Adrenal gland (tissue), 12 donors: ENCODE data around the gene NAT14. TPM values are rescaled to one million over a fixed set of nuclear protein-coding genes. Genes with fewer than 3 reads are reported as not detected.

Experiments used
- DNase-seq, 7 donors: peaks; one replicate each; pipeline ENCODE4 v3.0.0-alpha.2; 2019 to 2020
- H3K27ac ChIP-seq, 5 donors: fragments of 200-600 bp; sonication (generic) in 4 of 5; 1 replicate in 3 of 5; 2 replicates in 2 of 5; pipeline versions ENCODE4 v1.5.1 to v1.8.0; 2016 to 2020; ENCODE audit warnings: mild to moderate bottlenecking in 1 of 5
- H3K27me3 ChIP-seq: fragments of 200-600 bp; 2 replicates; pipeline ENCODE4 v1.8.0; 2021
- H3K36me3 ChIP-seq, 2 donors: fragments of 200-600 bp; replicated peaks in 1 of 2; 1 replicate in 1 of 2; 2 replicates in 1 of 2; pipeline versions ENCODE4 v1.5.1 to v1.8.0; 2018 to 2022
- H3K4me1 ChIP-seq, 2 donors: fragments of 200-600 bp; replicated peaks in 1 of 2; 1 replicate in 1 of 2; 2 replicates in 1 of 2; pipeline versions ENCODE4 v1.5.1 to v1.8.0; 2018 to 2021
- H3K4me3 ChIP-seq, 4 donors: fragments of 200-600 bp; sonication (generic) in 3 of 4; one replicate each; pipeline ENCODE4 v1.5.1; 2016 to 2018
- H3K9me3 ChIP-seq, 3 donors: fragments of 200-600 bp; sonication (generic) in 1 of 3; replicated peaks in 1 of 3; 1 replicate in 2 of 3; 2 replicates in 1 of 3; pipeline versions ENCODE4 v1.5.1 to v1.8.0; 2016 to 2021
- POLR2A ChIP-seq, 2 donors: fragments of 450-650 bp; IDR thresholded peaks; one replicate each; pipeline ENCODE4 v1.6.1; 2017; ENCODE audit warnings: antibody characterized with exemption in 2 of 2, mild to moderate bottlenecking in 2 of 2, moderate library complexity in 1 of 2
- WGBS, 4 donors: extraction: QIAGEN DNeasy Blood & Tissue Kit in 2 of 4; methylation state at CpG; one replicate each; pipeline versions ENCODE4 v1.1.5 to v1.1.7; 2013 to 2017; 5-methylcytosine and 5-hydroxymethylcytosine counted together
- intact Hi-C, 2 donors: fragments of 100-400 bp; cut with DNase I; formaldehyde crosslinking; loops; one replicate each; pipeline versions ENCODE4 v1.14.1 to v1.15.0; 2022 to 2023
- polyA plus RNA-seq, 3 donors: library from polyadenylated mRNA; stranded (reverse); fragments of 200-250 nt in 2 of 3; fragments of 350-450 nt in 1 of 3; fragmentation: Illumina TruSeq in 1 of 3; extraction: RNeasy Lipid Tissue Mini Kit (QIAGEN cat#74804) in 1 of 3; gene quantifications; one replicate each; pipeline ENCODE4 v1.2.3, GENCODE V29; 2013 to 2014
- total RNA-seq, 9 donors: library from RNA; depleted of rRNA in 4 of 9; stranded (reverse); fragments of >200 nt in 4 of 9; fragments of 120-200 nt in 1 of 9; fragmentation: NEBNext Ultra II Directional in 1 of 9; extraction: Animal tissue kit (Norgen Biotek cat#: 25700) in 1 of 9; gene quantifications; one replicate each; pipeline versions ENCODE4 v1.1.0 to v1.2.4, GENCODE V29; 2013 to 2023
- TF ChIP-seq, protein P1 (sequence below), 6 experiments: fragments of 450-650 bp in 4 of 6; fragments of 200-600 bp in 2 of 6; sonication (generic) in 1 of 6; IDR thresholded peaks; 1 replicate in 5 of 6; 2 replicates in 1 of 6; pipeline versions ENCODE4 v1.5.1 to v1.8.0; 2016 to 2021; ENCODE audit warnings: antibody characterized with exemption in 6 of 6, mild to moderate bottlenecking in 2 of 6, moderate library complexity in 1 of 6
- donor health status: healthy with polysubstance abuse.
- donor health status: Bipolar disorder and iron deficiency.
- donor health status: DM: yes; HTN: yes; CAD: no.
- donor health status: DM: no; HTN: no; CAD: no.
- donor health status: DM: no; HTN: no; CAD: no.
- donor health status: DM: yes; HTN: yes; CAD: no.

Gene NAT14
- total and polyA plus RNA-seq, 12 donors, result 4.9 to 108 (median 18.7) TPM

DNA sequence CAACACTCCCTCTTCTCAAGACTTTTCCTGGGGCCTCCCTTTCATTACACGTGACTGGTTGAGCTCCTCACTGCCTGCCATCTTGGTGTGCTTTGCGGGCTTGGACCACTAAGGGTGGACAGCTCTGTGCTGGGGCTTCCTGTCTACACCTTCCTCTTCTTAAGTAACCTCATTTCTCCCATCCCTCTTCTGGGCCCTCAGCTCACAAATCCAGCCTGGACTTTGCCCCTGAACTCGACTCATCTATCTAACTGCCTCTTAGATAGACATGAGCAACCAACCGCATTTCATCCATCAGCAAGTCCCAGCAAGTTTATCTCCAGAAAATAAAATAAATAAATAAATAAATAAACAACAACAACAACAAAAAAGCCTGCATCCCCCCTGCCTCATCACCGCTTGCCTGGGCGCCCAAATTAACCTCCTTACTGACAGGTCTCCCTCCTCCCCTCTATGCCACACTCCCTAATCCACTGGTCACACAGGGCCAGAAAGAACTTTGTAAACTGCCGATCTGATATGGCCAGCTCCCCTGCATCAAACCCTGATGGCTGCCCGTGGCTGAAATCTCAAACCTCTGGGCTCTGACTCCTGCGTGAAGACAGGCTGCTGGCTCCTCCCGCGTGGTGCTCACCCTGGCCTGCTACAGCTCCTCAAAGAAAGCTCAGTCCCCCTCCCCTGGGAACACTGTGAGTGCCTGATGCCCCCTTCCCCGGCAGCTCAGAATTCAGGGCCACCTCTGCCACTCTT is 31.3 kb upstream of the NAT14 start:
- 94 to 95% (median 95%) methylated on average over 11 to 12 of the region's 12 CpGs for WGBS, 4 donors
- no peak for DNase-seq
- Histone ChIP-seq H3K27me3 (peaks cover 21% of the 10 kb centered on the region), H3K9me3 (no peaks in the 10 kb centered on the region), H3K4me1 (peaks cover 11% of the 10 kb centered on the region in 2 donors), H3K36me3 (no peaks in the 10 kb centered on the region), H3K27ac (no peak overlapping the region), H3K4me3 (no peak overlapping the region)
- TF ChIP-seq, protein P1, sequence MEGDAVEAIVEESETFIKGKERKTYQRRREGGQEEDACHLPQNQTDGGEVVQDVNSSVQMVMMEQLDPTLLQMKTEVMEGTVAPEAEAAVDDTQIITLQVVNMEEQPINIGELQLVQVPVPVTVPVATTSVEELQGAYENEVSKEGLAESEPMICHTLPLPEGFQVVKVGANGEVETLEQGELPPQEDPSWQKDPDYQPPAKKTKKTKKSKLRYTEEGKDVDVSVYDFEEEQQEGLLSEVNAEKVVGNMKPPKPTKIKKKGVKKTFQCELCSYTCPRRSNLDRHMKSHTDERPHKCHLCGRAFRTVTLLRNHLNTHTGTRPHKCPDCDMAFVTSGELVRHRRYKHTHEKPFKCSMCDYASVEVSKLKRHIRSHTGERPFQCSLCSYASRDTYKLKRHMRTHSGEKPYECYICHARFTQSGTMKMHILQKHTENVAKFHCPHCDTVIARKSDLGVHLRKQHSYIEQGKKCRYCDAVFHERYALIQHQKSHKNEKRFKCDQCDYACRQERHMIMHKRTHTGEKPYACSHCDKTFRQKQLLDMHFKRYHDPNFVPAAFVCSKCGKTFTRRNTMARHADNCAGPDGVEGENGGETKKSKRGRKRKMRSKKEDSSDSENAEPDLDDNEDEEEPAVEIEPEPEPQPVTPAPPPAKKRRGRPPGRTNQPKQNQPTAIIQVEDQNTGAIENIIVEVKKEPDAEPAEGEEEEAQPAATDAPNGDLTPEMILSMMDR (IDR thresholded peaks at IDR 0.05), result no peak
- no peak for TF ChIP-seq POLR2A (IDR thresholded peaks at IDR 0.05)
- intact Hi-C loops, result no loop called here

- 77 to 82% (median 79%) methylated on average over 10 to 14 of the region's 14 CpGs for WGBS, 4 donors
- Histone ChIP-seq H3K4me1 (peaks cover 11% of the 10 kb centered on the region in 2 donors), H3K36me3 (no peaks in the 10 kb centered on the region), H3K9me3 (no peaks in the 10 kb centered on the region), H3K4me3 (no peak overlapping the region), H3K27ac (no peak overlapping the region), H3K27me3 (peaks cover 15% of the 10 kb centered on the region)
- TF ChIP-seq, protein P1 (IDR thresholded peaks at IDR 0.05), result peak; percentile 24 to 57 (median 40)
- no peak for TF ChIP-seq POLR2A (IDR thresholded peaks at IDR 0.05)
- peak in 2 of 7 donors; percentile 38 to 66 for DNase-seq
- intact Hi-C loops, result no loop called here
Observed at GRCh38 chr19:55454787-55455243, 30.2 kb upstream of the NAT14 start.

DNA sequence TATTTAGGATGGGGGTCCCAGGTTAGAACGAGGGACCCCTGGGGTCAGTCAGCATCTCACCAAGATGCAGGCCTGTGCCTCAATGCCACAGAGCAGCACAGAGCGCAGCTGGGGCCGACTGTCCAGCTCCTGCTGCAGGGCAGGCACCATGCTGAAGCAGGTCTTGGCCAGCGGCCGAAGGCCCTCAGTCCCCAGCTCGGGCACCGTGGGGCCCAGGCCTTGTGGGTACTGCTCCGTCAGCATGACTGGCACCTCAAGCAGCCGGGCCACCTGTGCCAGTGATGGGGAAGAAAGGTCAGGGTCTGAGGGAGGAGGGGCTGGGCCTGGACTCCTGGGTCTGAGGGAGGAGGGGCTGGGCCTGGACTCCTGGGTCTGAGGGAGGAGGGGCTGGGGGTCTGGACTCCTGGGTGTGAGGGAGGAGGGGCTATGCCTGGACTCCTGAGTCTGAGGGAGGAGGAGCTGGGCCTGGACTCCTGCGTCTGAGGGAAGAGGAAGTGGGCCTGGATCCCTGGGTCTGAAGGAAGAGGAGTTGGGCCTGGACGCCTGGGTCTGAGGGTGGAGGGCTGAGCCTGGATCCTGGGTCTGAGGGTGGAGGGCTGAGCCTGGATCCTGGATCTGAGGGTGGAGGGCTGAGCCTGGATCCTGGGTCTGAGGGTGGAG is 29.3 kb upstream of the NAT14 start:
- intact Hi-C loops, result no loop called here
- Histone ChIP-seq H3K9me3 (no peaks in the 10 kb centered on the region), H3K27ac (peak overlapping the region in 1 of 5 donors; percentile 68), H3K4me1 (peaks cover 15% of the 10 kb centered on the region in 2 donors), H3K4me3 (no peak overlapping the region), H3K36me3 (no peaks in the 10 kb centered on the region), H3K27me3 (peaks cover 15% of the 10 kb centered on the region)
- peak in 2 of 7 donors; percentile 32 to 69 for DNase-seq
- TF ChIP-seq POLR2A (IDR thresholded peaks at IDR 0.05), result no peak
- TF ChIP-seq, protein P1 (IDR thresholded peaks at IDR 0.05), result no peak
- 68 to 80% (median 74%) methylated on average over 10 to 11 of the region's 11 CpGs for WGBS, 4 donors

DNA sequence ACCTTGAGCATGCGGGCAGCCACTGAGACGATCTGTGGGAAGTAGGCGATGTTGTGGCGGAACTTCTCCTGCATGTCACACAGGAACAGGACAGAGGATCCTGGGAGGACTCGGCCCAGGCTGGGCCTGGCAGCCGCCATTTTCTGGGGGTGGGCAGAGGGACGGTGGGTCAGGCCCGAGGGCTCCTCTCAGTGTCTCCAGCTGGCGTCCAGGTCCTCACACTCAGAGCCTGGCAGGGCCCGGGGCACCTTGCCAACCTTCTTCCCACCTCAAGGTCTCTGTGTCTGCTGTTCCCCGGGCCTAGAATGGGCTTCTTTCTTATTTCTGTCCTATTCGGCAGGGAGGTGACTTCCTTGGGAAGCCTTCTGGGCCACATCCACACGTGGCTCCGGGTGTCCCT is 28.6 kb upstream of the NAT14 start:
- Histone ChIP-seq H3K27ac (peak overlapping the region in 1 of 5 donors; percentile 68), H3K4me1 (peaks cover 16 to 21% of the 10 kb centered on the region in 2 donors), H3K4me3 (no peak overlapping the region), H3K27me3 (peaks cover 12% of the 10 kb centered on the region), H3K36me3 (no peaks in the 10 kb centered on the region), H3K9me3 (no peaks in the 10 kb centered on the region)
- intact Hi-C loops, result no loop called here
- TF ChIP-seq, protein P1 (IDR thresholded peaks at IDR 0.05), result no peak
- no peak for TF ChIP-seq POLR2A (IDR thresholded peaks at IDR 0.05)
- DNase-seq, result peak in 6 of 7 donors; percentile 64 to 81 (median 76)
- WGBS, 4 donors, result 61 to 66% (median 65%) methylated on average over 11 to 14 of the region's 14 CpGs
